ENCODE data around the gene NPIPB8.
"Not testable (repeated sequence)": the region's sequence is repeated elsewhere in the genome, so short reads cannot be mapped to it uniquely, and the experiment has no call there.

The NPIPB8 gene

DNA sequence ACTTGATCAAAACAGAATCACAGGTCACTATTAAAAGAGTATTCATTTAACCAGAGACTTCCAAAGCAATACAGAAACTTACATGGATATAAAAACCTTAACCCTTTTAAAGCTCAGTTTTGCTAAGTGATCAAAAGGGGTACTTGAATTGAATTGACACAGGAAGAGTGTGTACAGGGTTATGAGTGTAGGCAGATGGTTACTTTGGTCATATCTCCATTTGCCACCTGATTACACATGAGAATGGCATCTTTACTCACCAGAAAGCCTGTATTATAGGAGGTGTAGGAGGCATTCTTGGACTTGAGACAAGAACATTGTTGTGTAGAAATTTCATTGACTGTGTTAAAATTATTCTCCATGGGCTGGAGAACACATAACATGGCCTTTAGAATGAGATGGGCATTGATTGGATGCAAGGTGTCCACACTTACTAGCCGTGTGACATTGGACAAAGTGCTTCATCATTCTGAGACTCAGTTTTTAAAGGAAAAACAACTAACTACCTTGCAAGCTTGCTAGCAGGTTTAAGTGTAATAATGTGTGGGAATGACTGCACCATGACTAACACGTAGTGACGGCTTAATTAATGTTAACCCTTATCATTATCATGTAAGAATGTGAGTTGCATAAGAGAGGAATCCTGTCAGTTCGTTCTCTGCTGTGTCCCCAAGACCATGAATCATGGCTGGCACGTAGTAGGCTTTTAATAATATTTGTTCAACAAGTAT lies 1.6 kb upstream of the NPIPB8 start:
- DNase-seq: not testable (repeated sequence)

DNA sequence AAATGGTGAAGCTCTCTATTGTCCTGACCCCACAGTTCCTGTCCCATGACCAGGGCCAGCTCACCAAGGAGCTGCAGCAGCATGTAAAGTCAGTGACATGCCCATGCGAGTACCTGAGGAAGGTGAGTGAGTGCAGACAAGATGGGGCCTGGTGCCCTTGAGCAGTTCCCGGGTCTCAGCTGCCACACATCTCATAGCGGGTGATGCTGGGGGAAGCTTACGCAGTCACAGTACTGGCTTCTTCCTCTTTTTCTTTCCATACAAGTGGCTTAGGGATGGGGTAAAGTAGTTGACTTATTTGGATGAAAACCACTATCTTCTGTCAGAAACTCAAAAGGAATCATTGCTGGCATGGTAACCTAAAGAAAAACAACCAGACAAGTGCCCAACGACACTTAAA lies 494 bp downstream of the NPIPB8 start:
- DNase-seq: not testable (repeated sequence)

DNA sequence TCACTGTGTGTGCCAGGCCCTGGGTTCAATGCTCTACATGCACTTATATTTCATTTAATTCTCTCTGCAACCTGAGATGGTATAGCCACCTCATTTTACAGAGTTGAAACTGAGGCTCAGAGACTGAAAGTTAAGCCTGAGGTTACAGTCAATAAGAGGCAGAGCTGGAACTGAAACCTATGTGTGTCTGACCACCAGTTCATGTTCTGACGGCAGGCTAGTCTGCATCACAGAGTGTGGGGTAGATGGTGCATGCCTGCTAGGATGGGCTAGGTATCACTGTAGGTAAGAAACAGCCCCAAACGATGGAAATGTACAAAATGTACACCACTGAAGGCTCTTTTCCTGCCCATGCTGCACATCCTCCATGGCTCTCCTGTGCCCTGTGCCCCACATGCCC lies 2.1 kb downstream of the NPIPB8 start:
- not testable (repeated sequence) for DNase-seq

DNA sequence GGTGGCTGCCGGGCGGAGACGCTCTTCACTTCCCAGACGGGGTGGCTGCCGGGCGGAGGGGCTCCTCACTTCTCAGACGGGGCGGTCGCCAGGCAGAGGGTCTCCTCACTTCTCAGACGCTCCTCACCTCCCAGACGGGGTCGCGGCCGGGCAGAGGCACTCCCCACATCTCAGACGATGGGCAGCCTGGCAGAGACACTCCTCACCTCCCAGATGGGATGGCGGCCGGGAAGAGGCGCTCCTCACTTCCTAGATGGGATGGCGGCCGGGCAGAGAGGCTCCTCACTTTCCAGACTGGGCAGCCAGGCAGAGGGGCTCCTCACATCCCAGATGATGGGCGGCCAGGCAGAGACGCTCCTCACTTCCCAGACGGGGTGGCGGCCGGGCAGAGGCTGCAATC lies 28.4 kb downstream of the NPIPB8 start:
- not testable (repeated sequence) for DNase-seq

DNA sequence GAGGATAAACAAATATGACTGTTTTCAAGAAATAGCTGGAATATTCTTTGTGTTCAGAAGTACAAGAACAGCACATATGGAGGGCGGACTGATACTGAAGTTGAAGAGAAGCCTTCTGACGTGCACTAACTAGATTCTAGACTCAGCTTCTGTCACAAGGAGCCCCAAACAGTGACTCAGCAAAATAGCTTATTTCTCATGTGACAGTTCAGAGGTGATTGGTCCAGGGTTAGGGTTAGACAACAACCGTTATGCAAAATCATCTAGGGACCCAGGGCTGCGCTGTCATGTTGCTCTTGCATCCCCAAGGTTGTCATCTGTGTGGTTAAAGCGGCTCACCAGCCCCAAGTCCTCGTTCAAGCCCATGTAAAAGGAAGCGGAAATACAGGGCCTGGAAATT lies 29.6 kb downstream of the NPIPB8 start:
- not testable (repeated sequence) for DNase-seq

DNA sequence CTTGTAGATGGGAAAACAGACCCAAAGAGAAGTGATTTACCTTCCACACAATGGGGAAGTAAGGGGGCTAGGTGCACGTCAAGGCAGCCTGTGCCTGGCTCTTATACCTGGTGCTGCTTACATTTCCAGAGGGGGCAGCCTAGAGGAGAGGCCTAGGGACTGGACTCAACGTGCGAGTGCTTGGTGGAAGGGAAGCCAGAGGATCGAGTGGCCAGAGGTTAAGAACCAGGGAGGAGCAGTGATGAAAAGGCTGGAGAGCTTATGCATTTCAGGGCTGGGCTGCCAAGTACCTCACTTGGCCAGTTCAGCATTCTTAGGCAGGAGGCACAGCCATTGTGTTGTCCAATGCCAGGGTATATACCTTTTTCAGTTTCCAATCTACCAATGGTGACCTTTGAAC lies 30.3 kb downstream of the NPIPB8 start:
- not testable (repeated sequence) for DNase-seq

DNA sequence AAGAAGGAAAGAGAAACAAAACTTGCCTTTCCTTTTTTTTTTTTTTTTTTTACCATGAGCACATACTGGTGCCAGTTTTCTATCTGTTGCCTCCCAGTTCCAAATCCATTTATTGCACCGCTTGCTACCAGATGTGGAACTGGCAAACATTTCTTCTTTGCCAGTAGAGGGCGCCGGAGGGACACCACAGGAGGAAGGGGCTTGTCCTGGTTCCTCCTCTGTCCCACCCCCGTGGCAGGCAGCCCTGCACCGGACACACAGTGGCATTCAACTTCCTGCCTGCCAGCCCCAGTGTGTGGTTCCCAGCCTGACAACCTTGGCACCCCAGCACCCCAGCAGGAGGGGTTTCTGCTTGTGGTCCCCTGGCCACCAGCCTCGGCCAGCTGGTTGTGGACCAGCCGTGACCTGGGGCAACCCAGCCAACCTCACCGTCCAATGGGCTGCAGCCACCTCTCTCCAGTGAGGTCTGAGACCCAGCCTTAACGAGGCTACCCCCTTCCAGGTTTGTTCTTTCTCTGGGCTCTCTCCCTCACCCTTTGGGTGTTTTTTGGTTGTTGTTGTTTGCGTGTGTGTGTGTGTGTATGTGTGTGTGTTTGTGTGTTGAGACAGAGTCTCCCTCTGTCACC lies 50.6 kb downstream of the NPIPB8 start:
- DNase-seq: not testable (repeated sequence)

DNA sequence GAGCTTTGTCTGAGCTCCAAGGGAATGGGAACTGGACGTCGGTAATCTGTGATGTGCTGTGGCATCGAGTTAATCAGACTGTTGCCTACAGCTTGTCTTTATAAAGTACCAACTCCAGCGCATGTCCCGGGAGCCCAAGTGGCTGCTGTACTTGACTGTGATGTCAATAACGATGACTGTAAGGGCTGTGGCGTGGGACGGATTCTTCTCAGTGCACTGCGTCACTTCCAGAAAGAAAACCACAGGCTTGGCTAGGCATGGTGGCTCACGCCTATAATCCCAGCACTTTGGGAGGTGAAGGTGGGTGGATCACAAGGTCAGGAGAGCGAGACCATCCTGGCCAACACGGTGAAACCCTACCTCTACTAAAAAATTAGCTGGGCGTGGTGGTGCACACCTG lies 51.6 kb downstream of the NPIPB8 start:
- not testable (repeated sequence) for DNase-seq

DNA sequence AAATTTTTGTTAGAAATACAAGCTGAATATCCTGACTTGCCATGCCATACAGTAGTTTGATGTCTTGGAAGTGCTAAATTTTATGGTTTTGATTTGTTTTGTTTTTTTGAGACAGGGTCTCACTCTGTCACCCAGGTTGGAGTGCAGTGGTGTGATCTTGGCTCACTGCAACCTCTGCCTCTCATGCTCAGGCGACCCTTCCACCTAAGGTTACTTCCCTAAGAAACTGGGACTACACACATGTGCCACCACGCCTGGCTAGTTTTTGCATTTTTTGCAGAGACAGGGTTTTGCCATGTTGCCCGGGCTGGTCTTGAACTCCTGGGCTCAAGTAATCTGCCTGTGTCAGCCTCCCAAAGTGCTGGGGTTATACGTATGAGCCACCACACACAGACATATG lies 53.9 kb downstream of the NPIPB8 start:
- DNase-seq: not testable (repeated sequence)

DNA sequence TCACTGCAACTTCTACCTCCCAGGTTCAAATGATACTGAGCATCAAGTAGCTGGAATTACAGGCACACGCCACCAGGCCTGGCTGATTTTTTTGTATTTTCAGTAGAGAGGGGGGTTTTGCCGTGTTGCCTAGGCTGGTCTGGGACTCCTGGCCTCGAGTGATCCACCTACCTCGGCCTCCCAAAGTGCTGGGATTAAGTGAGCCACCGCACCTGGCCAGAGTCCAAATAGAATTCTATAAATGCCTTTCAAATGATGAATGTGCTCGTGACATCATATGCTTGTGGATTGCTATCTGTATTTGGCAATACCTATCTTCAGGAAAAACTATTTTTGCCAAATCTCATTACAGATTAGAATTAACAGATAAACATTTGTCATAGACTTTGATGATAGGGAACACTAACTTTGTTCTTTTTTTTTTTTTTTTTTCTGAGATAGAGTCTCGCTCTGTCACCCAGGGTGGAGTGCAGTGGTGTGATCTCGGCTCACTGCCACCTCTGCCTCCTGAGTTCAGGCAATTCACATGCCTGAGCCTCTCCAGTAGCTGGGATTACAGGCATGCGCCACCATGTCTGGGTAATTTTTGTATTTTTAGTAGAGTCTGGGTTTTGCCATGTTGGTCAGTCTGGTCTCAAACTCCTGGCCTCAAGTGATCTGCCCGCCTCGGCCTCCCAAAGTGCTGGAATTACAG lies 55.5 kb downstream of the NPIPB8 start:
- not testable (repeated sequence) for DNase-seq

DNA sequence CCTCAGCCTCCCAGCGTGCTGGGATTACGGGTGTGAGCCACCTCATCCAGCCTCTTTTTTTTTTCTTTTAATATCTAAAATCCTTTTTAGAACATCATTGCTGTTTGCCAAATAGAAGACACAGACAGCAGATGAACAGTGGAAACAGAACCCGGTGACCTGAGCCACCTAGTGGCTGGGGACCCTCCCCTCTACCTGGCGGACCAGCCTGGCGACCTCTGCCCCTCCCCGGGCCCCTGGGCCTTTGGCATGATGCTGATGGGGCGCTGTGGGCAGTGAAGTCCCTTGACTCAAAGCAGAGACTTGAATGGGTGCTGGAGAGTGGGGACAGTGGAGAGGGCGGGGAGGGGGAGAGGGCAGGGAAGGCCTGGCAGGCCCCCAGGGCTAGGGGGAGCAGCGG lies 61.9 kb downstream of the NPIPB8 start:
- DNase-seq: not testable (repeated sequence)

DNA sequence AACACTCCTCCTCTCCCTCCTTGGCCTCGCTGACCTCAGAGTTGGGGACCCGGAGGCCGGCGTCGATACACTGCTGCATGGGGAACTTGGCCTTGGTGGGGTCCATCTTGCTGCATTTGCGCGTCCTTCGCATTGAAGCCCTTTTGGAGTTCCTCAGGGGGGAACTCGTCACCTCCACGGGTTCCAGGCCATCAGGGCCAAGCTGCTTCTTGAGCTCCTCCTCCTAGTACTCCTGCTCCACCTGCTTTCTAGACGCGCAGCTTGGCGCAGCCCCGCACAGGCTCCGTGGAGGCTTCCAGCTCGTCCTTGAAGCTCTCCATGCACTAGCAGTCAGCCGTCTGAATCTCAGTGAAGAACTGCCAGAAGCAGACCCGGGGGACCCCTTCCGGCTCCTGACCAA lies 62.5 kb downstream of the NPIPB8 start:
- DNase-seq: not testable (repeated sequence)

DNA sequence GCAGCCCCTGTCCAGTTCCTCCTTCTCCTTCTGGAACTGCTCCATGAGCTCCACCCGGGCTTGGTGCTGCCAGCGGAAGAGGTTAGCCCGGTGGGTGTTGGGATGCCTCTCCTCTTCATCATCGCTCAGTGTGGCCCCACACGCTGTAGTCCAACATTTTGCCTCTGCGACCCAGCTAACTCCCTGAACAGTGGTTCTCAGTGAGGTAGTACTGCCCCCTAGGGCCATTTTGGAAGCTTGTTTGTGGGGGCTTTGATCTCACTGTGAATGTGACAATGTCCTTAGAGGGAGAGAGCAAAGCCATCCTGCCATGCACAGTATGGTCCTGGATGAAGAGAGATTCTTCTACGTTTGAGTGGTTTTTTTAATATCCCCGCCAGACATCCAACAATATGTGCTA lies 63.5 kb downstream of the NPIPB8 start:
- DNase-seq: not testable (repeated sequence)

DNA sequence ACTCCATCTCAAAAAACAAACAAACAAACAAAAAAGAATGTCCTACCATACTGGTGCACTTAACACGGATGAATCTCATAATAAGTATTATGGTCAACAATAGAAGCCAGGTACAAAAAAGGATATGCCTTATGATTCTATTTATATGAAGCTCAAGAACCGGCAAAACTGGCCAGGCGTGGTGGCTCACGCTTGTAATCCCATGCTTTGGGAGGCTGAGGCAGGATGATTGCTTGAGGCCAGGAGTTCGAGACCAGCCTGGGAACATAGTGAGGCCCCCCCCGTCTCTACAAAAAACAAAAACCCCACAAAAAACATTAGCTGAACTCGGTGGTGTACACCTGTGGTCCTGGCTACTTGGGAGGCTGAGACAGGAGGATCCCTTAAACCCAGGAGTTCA lies 66.4 kb downstream of the NPIPB8 start:
- DNase-seq: not testable (repeated sequence)
